DMS153 treated with DMSO at 0.1 percent for 48 hours (cell line): Measurements from ENCODE around the gene PLAAT2.
"Not testable (repeated sequence)": the region's sequence is repeated elsewhere in the genome, so short reads cannot be mapped to it uniquely, and the experiment has no call there.

Source experiments
- DNase-seq: peaks from one replicate; lab custom pipeline; 2025; ENCODE audit not compliant: unreplicated experiment; lab: John Stamatoyannopoulos, UW

Gene PLAAT2

GRCh38 chr11:63563201-63564055 is at the start of gene PLAAT2:
Gene PLAAT2 (minus strand): TSS chr11:63563379. CDS start chr11:63563324, 55 bp downstream.
- no peak for DNase-seq

GRCh38 chr11:63612181-63612580 is 49.0 kb upstream of the PLAAT2 start:
- no peak for DNase-seq

DNA sequence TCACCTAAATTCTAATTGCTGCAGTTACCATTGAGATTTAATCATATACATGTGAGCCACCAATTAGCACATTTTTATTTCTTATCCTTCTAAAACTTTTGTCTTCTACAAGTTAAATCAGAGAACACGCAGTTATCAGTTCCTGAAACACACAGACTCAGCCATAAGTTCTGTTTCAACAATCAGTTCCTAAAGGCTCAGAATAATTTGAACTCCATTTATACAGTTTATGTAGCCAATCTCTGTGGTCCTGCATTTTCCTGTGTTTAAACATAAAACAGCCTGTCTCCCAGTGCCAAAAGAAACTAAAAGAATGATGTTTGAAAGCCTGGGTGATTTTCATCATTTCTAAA is 48.2 kb upstream of the PLAAT2 start:
- no peak for DNase-seq

- DNase-seq, result peak; percentile 29
These were observed 47.6 kb upstream of the PLAAT2 start for GRCh38 chr11:63610604-63611394.

GRCh38 chr11:63609971-63610580 is 46.9 kb upstream of the PLAAT2 start:
- DNase-seq, result no peak

- no peak for DNase-seq
These were observed 46.4 kb upstream of the PLAAT2 start for GRCh38 chr11:63609536-63609935.

GRCh38 chr11:63608353-63609345 is 45.5 kb upstream of the PLAAT2 start:
- DNase-seq, result no peak

DNA sequence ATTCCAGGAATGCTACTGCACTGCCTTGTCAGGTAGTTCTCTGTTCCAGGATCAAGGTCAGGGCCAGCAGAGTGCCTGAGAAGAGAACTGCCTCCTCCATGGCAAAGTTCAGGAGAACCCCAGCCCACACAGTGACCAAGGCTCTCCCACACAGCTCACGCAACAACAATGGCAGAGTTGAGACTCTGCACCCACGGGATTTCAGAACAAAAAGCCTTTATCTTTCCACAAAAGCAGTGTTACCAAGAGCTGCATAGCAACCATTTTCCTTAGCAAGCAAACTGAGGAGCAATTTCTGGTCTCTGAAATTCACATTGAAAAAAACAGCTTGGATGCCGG is 40.0 kb upstream of the PLAAT2 start:
- no peak for DNase-seq

DNA sequence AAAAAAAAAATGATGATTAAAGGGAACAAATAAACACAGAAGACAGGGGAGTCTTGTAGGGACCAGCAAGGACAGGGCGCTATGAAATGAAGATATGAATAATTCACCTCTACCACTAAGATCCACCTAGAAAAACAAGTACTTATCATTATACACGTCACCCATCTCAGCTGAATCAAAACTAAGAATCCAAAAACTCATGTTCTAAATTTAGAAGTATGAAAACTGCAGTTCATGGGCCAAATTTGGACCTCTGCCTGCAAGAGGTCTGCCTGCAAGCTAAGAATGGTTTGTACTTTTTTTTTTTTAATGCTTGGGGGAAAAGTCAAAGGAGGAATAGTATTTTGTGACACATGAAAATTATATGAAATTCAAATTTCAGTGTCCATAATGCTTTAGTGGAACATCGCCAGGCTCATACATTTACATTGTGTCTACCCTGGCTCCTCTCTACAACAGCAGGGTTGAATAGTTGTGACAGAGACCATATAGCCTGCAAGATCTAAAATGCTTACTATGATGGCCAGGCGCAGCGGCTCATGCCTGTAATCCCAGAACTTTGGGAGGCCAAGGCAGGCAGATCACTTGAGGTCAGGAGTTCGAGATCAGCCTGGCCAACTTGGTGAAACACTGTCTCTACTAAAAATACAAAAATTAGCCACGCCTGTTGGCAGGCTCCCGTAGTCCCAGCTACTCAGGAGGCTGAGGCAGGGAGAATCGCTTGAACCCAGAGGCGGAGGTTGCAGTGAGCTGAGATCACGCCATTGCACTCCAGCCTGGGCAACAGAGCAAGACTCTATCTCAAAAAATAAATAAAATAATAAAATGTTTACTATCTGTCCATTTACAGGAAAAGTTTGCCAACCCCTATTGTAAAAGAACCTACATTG is 39.4 kb upstream of the PLAAT2 start:
- DNase-seq, result not testable (repeated sequence)

DNA sequence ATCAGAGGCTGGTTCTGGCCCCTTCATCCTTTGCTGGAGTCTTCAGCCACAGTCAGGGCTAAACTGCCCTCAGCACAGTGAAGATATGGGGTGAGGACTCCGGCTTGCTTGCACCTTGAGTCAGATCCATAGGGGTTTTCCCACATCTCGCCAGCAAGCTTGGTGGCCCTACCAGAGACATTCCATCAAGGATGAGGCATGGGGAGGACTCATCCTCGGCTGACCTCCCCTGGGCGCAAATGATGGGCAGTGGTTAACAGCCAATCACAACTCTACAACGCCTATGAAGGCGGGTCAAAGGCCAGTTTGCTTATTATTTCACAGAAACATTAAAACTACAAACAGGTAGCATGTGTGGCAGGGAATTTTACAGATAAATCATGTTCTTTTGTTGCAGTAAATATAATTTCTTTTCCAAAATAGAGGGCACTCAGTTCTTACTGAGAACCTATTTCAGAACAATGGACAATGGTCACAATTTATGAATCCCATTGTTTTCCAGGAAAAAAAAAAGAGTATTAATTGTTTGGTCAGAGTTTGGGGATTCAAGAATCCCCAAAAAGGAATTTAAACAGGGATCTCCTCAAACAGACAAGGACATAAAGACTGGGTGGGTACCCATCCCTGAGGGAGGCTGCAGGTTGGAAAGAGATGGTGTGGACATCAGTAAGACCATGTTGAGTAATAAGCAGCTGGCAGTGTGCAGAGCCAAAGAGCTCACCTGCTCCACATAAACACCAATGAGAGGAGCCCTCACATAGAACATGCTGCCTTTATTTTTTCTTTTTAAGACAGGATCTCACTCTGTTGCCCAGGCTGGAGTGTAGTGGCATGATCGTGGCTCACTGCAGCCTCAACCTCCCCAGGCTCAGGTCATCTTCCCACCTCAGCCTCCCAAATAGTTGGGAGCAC is 36.3 kb upstream of the PLAAT2 start:
- DNase-seq, result no peak

GRCh38 chr11:63598556-63598955 is 35.4 kb upstream of the PLAAT2 start:
- no peak for DNase-seq

- no peak for DNase-seq
These were observed 32.1 kb upstream of the PLAAT2 start for GRCh38 chr11:63595296-63595695.

GRCh38 chr11:63592975-63593395 is 29.8 kb upstream of the PLAAT2 start:
- DNase-seq, result peak; percentile 19

DNA sequence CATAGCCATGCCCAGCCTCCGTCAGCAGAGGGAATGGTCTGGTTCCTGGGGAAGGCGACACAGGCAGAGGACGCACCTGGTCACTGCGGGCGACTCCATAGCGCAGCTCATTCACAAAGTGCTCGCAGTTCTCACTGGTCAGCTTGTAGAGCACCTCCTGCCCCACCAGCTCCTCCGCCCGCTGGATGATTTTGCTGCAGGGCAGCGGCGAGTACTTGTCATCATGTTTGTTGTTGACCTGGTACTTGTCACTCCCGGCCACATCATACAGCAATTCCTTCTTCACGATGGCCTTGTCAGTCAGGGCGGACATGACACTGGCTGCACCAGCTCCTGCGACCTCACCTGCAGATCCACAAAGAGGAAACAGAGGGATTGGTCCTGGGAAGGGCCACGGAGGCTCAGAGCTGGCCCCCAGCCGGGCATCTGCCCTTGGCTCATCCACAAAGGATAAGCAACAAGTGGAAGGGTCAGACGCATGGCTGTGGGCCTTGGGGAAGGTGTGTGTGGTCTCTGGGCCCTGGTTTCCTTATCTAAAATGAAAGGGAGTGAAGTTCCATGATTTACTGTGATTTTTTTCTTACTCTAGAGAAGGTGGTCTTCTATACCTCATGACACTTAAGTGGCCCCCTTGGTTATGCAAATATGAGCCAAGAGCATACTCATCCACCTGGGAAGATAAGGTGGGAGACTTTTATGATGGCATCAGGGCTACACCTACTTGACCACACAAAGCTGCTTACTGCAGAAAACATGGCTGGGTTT is 27.0 kb upstream of the PLAAT2 start:
- DNase-seq, result no peak

- no peak for DNase-seq
These were observed 25.8 kb upstream of the PLAAT2 start for GRCh38 chr11:63589000-63589399.

- no peak for DNase-seq
These were observed 23.4 kb upstream of the PLAAT2 start for GRCh38 chr11:63586451-63587166.

- no peak for DNase-seq
These were observed 20.1 kb upstream of the PLAAT2 start for GRCh38 chr11:63583357-63583677.
